ENCODE data around the gene IL36RN. TPM values are rescaled to one million over a fixed set of nuclear protein-coding genes. Genes with fewer than 3 reads are reported as not detected.

The IL36RN gene
- total RNA-seq, 1 experiment from 2014 or later, result not detected

DNA sequence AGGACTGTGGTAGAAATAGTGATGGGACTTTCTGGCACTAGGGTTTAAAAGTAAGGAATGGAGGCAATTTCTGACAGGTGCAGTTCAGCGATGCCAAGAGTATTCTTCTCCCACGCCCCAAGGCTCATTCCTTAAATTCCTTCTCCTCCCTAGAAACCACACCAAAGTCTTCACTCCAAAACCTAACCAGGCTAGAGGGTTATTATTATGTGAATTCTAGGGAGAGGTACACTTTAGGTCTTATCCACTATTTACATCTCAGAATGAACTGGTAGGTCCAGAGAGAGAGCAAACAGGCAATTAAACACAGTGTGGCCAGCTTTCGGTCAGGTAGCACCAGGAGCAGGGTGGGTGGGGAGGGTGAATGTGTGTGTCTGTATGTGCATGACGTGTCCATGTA lies 20.1 kb downstream of the IL36RN start:
- H3K4me3 ChIP-seq (ENCODE audit: low read depth, low read length), result no peak overlapping the region
- H3K27me3 ChIP-seq (replicated peaks; ENCODE audit: control insufficient read depth, insufficient read depth, low read length), result no peaks in the 10 kb centered on the region; the same call in 1 of the 2 replicates
- H3K9me3 ChIP-seq, result no peaks in the 10 kb centered on the region
- no peak overlapping the region for H3K4me3 Mint-ChIP-seq (ENCODE audit: unreplicated experiment)
- no peaks in the 10 kb centered on the region for H3K36me3 Mint-ChIP-seq (ENCODE audit: insufficient read depth, unreplicated experiment)
- H3K27me3 Mint-ChIP-seq (ENCODE audit: insufficient read depth, unreplicated experiment), result no peaks in the 10 kb centered on the region
- intact Hi-C loops (cut with micrococcal nuclease; ENCODE audit: unreplicated experiment), result no loop called here
- H3K36me3 ChIP-seq (ENCODE audit: control insufficient read depth, insufficient read depth, low read length), result no peaks in the 10 kb centered on the region
- no peaks in the 10 kb centered on the region for H3K9me3 Mint-ChIP-seq (ENCODE audit: unreplicated experiment)
- POLR2A ChIA-PET, result interaction anchor here (0.6 kb wide), 1 partner anchor 152 kb away, joined by 5 read pairs; no protein-coding TSS in a partner anchor
- H3K4me1 Mint-ChIP-seq (ENCODE audit: low read depth, unreplicated experiment), result no peaks in the 10 kb centered on the region
- no peak for DNase-seq
- CTCF ChIA-PET, result interaction anchor here (1.3 to 2.4 kb wide), 3 partner anchors 101 to 120 kb away, joined by 4 to 48 read pairs (median 12); no protein-coding TSS in a partner anchor
- TF ChIP-seq, protein P1, sequence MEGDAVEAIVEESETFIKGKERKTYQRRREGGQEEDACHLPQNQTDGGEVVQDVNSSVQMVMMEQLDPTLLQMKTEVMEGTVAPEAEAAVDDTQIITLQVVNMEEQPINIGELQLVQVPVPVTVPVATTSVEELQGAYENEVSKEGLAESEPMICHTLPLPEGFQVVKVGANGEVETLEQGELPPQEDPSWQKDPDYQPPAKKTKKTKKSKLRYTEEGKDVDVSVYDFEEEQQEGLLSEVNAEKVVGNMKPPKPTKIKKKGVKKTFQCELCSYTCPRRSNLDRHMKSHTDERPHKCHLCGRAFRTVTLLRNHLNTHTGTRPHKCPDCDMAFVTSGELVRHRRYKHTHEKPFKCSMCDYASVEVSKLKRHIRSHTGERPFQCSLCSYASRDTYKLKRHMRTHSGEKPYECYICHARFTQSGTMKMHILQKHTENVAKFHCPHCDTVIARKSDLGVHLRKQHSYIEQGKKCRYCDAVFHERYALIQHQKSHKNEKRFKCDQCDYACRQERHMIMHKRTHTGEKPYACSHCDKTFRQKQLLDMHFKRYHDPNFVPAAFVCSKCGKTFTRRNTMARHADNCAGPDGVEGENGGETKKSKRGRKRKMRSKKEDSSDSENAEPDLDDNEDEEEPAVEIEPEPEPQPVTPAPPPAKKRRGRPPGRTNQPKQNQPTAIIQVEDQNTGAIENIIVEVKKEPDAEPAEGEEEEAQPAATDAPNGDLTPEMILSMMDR (IDR thresholded peaks at IDR 0.05; ENCODE audit: insufficient read depth in 1 of 2, low read depth in 1 of 2, low read length in 1 of 2, severe bottlenecking in 1 of 2, unreplicated experiment in 1 of 2), result no peak
- BruUV-seq (replicated peaks), result no TSS peak
- H3K4me1 ChIP-seq, result no peaks in the 10 kb centered on the region
- H3K27ac Mint-ChIP-seq (ENCODE audit: unreplicated experiment), result no peak overlapping the region

DNA sequence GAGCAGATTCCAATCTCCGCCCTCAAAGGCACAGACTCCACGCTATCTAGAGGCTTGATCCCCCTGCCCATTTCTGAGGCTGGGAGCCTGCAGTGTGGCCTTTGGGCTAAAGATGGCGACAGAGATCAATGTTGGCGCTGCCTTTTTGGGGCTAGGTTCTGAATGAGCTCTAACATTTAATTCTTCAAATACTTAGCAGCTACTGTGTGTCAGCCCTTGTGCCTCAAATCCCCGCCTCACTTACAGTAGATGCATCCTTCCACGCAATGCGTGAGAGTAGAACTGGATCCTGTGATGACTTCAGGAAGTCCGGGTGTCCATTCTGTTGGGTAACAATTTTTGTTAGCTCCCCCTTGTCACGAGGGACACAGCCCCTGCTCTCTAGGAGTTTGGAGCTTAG lies 21.1 kb downstream of the IL36RN start:
- Mint-ChIP-seq H3K9me3 (ENCODE audit: unreplicated experiment) (no peaks in the 10 kb centered on the region), H3K4me3 (ENCODE audit: unreplicated experiment) (no peak overlapping the region), H3K27me3 (ENCODE audit: insufficient read depth, unreplicated experiment) (peaks cover 2% of the 10 kb centered on the region), H3K36me3 (ENCODE audit: insufficient read depth, unreplicated experiment) (no peaks in the 10 kb centered on the region), H3K4me1 (ENCODE audit: low read depth, unreplicated experiment) (no peaks in the 10 kb centered on the region), H3K27ac (ENCODE audit: unreplicated experiment) (no peak overlapping the region)
- intact Hi-C loops (cut with micrococcal nuclease; ENCODE audit: unreplicated experiment), result loop anchor here (1.0 to 5.0 kb wide), 6 partner anchors 21 to 312 kb away; no protein-coding TSS in a partner anchor
- Histone ChIP-seq H3K36me3 (ENCODE audit: control insufficient read depth, insufficient read depth, low read length) (no peaks in the 10 kb centered on the region), H3K27me3 (replicated peaks; ENCODE audit: control insufficient read depth, insufficient read depth, low read length) (no peaks in the 10 kb centered on the region; the same call in 1 of the 2 replicates), H3K9me3 (no peaks in the 10 kb centered on the region), H3K4me3 (ENCODE audit: low read depth, low read length) (no peak overlapping the region), H3K4me1 (no peaks in the 10 kb centered on the region)
- CTCF ChIA-PET, result interaction anchor here (0.5 to 2.4 kb wide), 26 partner anchors 8 to 1472 kb away, joined by 3 to 48 read pairs (median 4); partner anchors contain the start of gene IL1RN
- TF ChIP-seq, protein P1 (IDR thresholded peaks at IDR 0.05; ENCODE audit: insufficient read depth in 1 of 2, low read depth in 1 of 2, low read length in 1 of 2, severe bottlenecking in 1 of 2, unreplicated experiment in 1 of 2), result peak; percentile 84 to 91
- POLR2A ChIA-PET, result no interaction called here
- BruUV-seq (replicated peaks), result no TSS peak
- peak in 1 of 2 experiments; percentile 74 for DNase-seq

DNA sequence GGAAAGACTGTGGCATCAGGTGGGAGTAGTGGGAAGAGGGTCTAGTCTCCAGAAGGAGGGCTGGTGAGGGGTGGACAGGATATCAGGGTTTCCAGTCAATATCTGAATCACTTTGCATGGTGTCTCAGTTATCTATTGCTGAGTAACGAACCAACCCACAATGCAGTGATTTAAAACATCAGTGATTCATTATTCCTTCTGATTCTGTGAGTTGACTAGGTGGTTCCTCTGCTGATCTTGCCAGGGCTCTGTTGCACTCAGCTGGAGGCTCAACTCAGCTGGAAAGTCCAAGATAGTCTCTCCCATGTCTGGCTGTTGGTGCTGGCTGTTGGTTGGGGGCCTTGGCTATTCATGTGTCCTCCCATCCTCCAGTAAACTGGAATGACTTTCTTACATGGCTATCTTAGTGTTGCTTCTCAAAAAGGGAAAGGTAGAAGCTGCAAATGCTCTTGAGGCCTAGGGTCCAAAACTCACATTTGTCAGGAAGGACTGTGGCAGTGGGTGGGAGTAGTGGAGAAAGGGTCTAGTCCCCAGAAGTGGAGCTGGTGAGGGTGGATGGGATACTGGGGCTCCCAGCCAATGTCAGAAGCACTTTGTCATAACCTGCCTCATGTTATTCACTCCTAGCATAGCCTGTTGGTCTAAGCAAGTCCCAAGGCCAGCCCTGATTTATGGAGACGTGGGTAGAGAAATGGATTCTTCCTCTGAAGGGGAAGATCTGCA lies 22.7 kb downstream of the IL36RN start:
- Mint-ChIP-seq H3K36me3 (ENCODE audit: insufficient read depth, unreplicated experiment) (no peaks in the 10 kb centered on the region), H3K27me3 (ENCODE audit: insufficient read depth, unreplicated experiment) (peaks cover 6% of the 10 kb centered on the region), H3K4me1 (ENCODE audit: low read depth, unreplicated experiment) (no peaks in the 10 kb centered on the region), H3K27ac (ENCODE audit: unreplicated experiment) (no peak overlapping the region), H3K4me3 (ENCODE audit: unreplicated experiment) (no peak overlapping the region), H3K9me3 (ENCODE audit: unreplicated experiment) (no peaks in the 10 kb centered on the region)
- CTCF ChIA-PET, result no interaction called here
- POLR2A ChIA-PET, result no interaction called here
- Histone ChIP-seq H3K9me3 (no peaks in the 10 kb centered on the region), H3K36me3 (ENCODE audit: control insufficient read depth, insufficient read depth, low read length) (no peaks in the 10 kb centered on the region), H3K4me1 (no peaks in the 10 kb centered on the region), H3K27me3 (replicated peaks; ENCODE audit: control insufficient read depth, insufficient read depth, low read length) (no peaks in the 10 kb centered on the region; the same call in 1 of the 2 replicates), H3K4me3 (ENCODE audit: low read depth, low read length) (no peak overlapping the region)
- TF ChIP-seq, protein P1 (IDR thresholded peaks at IDR 0.05; ENCODE audit: insufficient read depth in 1 of 2, low read depth in 1 of 2, low read length in 1 of 2, severe bottlenecking in 1 of 2, unreplicated experiment in 1 of 2), result no peak
- intact Hi-C loops (cut with micrococcal nuclease; ENCODE audit: unreplicated experiment), result loop anchor here (2.0 to 5.0 kb wide), 4 partner anchors 19 to 311 kb away; no protein-coding TSS in a partner anchor
- BruUV-seq (replicated peaks), result no TSS peak
- DNase-seq, result no peak

Data from Caco-2 (cell line).